Neural cell (in vitro differentiated cells): ENCODE data around the gene ADIPOR2. TPM values are rescaled to one million over a fixed set of nuclear protein-coding genes. Genes with fewer than 3 reads are reported as not detected.

Experiments used
- H2AFZ ChIP-seq: fragments of 200-600, 300-800 bp; sonication (generic), shearing (Covaris generic); 2 replicates; pipeline ENCODE4 v1.6.0; 2014; ENCODE audit warnings: low read depth, mild to moderate bottlenecking, antibody characterized with exemption, low read length, moderate library complexity
- H3F3A ChIP-seq: fragments of 200-600 bp; shearing (Covaris generic); 2 replicates; pipeline ENCODE4 v1.6.1; 2016; ENCODE audit warnings: mild to moderate bottlenecking, moderate library complexity, mixed read lengths, antibody characterized with exemption, low read length; ENCODE audit not compliant: insufficient read depth, poor library complexity, severe bottlenecking
- H3K27ac ChIP-seq: fragments of 200-600, 300-800 bp; sonication (generic), shearing (Covaris generic); 2 replicates; pipeline ENCODE4 v1.5.1; 2014; ENCODE audit warnings: mild to moderate bottlenecking, low read length, moderate library complexity
- H3K27me3 ChIP-seq: fragments of 300-800, 200-600 bp; sonication (generic), shearing (Covaris generic); 2 replicates; pipeline ENCODE4 v1.6.0; 2014; ENCODE audit warnings: mild to moderate bottlenecking, low read depth, low read length, moderate library complexity; ENCODE audit not compliant: insufficient read depth
- H3K36me3 ChIP-seq: fragments of 300-800, 200-600 bp; sonication (generic), shearing (Covaris generic); 2 replicates; pipeline ENCODE4 v1.5.1; 2014; ENCODE audit warnings: mild to moderate bottlenecking, antibody characterized with exemption, low read length, moderate library complexity; ENCODE audit not compliant: insufficient read depth
- H3K4me2 ChIP-seq: fragments of 300-800, 200-600 bp; sonication (generic), shearing (Covaris generic); 2 replicates; pipeline ENCODE4 v1.6.0; 2014; ENCODE audit warnings: mild to moderate bottlenecking, low read length
- H3K4me3 ChIP-seq: fragments of 300-800, 200-600 bp; sonication (generic), shearing (Covaris generic); 2 replicates; pipeline ENCODE4 v1.5.1; 2014; ENCODE audit warnings: mild to moderate bottlenecking, low read length, moderate library complexity
- H3K79me2 ChIP-seq: fragments of 200-600 bp; shearing (Covaris generic); replicated peaks from 2 replicates; pipeline ENCODE4 v1.6.0; 2014; ENCODE audit warnings: mild to moderate bottlenecking, low read length, moderate library complexity; ENCODE audit not compliant: insufficient read depth
- H3K9ac ChIP-seq: fragments of 300-800, 200-600 bp; sonication (generic), shearing (Covaris generic); 2 replicates; pipeline ENCODE4 v1.6.1; 2016; ENCODE audit warnings: mild to moderate bottlenecking, low read length, mixed read lengths
- H3K9me2 ChIP-seq: fragments of 200-600 bp; shearing (Covaris generic); 2 replicates; pipeline ENCODE4 v1.6.1; 2016; ENCODE audit warnings: mild to moderate bottlenecking, low read length, mixed read lengths; ENCODE audit not compliant: insufficient read depth
- H3K9me3 ChIP-seq: fragments of 200-600, 300-800 bp; sonication (generic), shearing (Covaris generic); 2 replicates; pipeline ENCODE4 v1.6.1; 2016; ENCODE audit warnings: mild to moderate bottlenecking, mixed run types, low read length, moderate library complexity, mixed read lengths
- H4K20me1 ChIP-seq: fragments of 200-600 bp; shearing (Covaris generic); 2 replicates; pipeline ENCODE4 v1.6.1; 2016; ENCODE audit warnings: mild to moderate bottlenecking, mixed run types; ENCODE audit not compliant: insufficient read depth
- EP300 ChIP-seq: fragments of 450-650 bp; conservative IDR thresholded peaks from 2 replicates; pipeline ENCODE4 v1.6.1; 2014; ENCODE audit warnings: antibody characterized with exemption, mild to moderate bottlenecking, moderate library complexity; ENCODE audit not compliant: poor library complexity, severe bottlenecking
- EZH2 ChIP-seq: fragments of 200-600, 300-800 bp; shearing (Covaris generic), sonication (generic); IDR thresholded peaks from 2 replicates; pipeline ENCODE4 v1.6.1; 2014; ENCODE audit warnings: antibody characterized with exemption, low read length, borderline replicate concordance, mild to moderate bottlenecking; ENCODE audit not compliant: insufficient read depth, poor library complexity, severe bottlenecking
- MXI1 ChIP-seq: fragments of 450-650 bp; conservative IDR thresholded peaks from 2 replicates; pipeline ENCODE4 v1.6.1; 2014; ENCODE audit warnings: antibody characterized with exemption, mild to moderate bottlenecking; ENCODE audit not compliant: poor library complexity, severe bottlenecking
- POLR2AphosphoS5 ChIP-seq: IDR thresholded peaks from 2 replicates; pipeline ENCODE4 v1.6.1; 2012
- RAD21 ChIP-seq: fragments of 450-650 bp; conservative IDR thresholded peaks from 2 replicates; pipeline ENCODE4 v1.6.1; 2014; ENCODE audit warnings: antibody characterized with exemption, mild to moderate bottlenecking, moderate library complexity
- SMC3 ChIP-seq: fragments of 450-650 bp; conservative IDR thresholded peaks from 2 replicates; pipeline ENCODE4 v1.6.1; 2014; ENCODE audit warnings: antibody characterized with exemption, mild to moderate bottlenecking, moderate library complexity; ENCODE audit not compliant: poor library complexity
- TAF1 ChIP-seq: IDR thresholded peaks from 2 replicates; pipeline ENCODE4 v1.6.1; 2012; ENCODE audit warnings: low read depth
- polyA plus RNA-seq: library from polyadenylated mRNA; depleted of rRNA; stranded (reverse); fragments of >200 nt; gene quantifications from 2 replicates; pipeline ENCODE4 v1.2.3, GENCODE V29; 2014
- TF ChIP-seq, protein P1 (sequence below): IDR thresholded peaks from 2 replicates; pipeline ENCODE4 v1.6.1; 2012; ENCODE audit warnings: borderline replicate concordance
- TF ChIP-seq, protein P2 (sequence below): fragments of 450-650 bp; IDR thresholded peaks from 2 replicates; pipeline ENCODE4 v1.5.1; 2014; ENCODE audit warnings: antibody characterized with exemption, mild to moderate bottlenecking, moderate library complexity; ENCODE audit not compliant: poor library complexity, severe bottlenecking

ADIPOR2 gene
- polyA plus RNA-seq, 1 donor from 2014 or later, result 18.5 TPM

- Histone ChIP-seq H3K4me3 (no peak overlapping the region), H3K9ac (no peak overlapping the region), H3K27ac (no peak overlapping the region)
Observed at GRCh38 chr12:1836241-1836803, 145.5 kb downstream of the ADIPOR2 start.

DNA sequence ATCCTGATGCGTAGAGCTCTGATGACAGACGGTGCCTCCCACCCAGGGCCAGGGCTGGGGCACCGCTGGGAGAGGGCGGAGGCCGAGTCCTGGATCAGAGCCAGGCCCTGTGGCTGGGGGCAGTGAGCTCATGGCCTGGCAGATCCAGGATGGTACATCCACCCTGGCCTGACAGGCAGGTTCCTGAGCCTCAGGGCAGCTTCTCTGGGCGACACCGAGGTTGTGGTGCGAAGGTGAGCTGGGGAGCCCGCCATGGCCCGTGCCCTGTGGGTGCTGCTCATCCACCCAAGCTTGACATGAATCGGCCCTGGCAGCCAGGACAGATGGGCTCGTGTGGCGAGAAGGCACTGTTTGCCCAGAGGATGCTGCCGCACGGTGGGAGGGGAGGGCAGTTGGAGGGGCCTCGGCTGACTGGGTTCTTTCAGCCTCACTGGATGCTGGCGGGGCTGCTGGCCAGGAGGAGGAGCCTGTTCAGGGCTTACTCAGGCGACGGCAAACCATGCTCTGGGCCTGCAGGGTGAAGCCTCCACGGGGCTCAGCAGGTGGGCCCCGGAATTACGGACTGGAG lies 146.1 kb downstream of the ADIPOR2 start:
- peaks cover under 1% of the 10 kb centered on the region for H3K27me3 ChIP-seq
- H2AFZ ChIP-seq, result no peak overlapping the region
- H3K9me3 ChIP-seq, result no peaks in the 10 kb centered on the region
- H3K4me3 ChIP-seq, result no peak overlapping the region
- TF ChIP-seq, protein P1, sequence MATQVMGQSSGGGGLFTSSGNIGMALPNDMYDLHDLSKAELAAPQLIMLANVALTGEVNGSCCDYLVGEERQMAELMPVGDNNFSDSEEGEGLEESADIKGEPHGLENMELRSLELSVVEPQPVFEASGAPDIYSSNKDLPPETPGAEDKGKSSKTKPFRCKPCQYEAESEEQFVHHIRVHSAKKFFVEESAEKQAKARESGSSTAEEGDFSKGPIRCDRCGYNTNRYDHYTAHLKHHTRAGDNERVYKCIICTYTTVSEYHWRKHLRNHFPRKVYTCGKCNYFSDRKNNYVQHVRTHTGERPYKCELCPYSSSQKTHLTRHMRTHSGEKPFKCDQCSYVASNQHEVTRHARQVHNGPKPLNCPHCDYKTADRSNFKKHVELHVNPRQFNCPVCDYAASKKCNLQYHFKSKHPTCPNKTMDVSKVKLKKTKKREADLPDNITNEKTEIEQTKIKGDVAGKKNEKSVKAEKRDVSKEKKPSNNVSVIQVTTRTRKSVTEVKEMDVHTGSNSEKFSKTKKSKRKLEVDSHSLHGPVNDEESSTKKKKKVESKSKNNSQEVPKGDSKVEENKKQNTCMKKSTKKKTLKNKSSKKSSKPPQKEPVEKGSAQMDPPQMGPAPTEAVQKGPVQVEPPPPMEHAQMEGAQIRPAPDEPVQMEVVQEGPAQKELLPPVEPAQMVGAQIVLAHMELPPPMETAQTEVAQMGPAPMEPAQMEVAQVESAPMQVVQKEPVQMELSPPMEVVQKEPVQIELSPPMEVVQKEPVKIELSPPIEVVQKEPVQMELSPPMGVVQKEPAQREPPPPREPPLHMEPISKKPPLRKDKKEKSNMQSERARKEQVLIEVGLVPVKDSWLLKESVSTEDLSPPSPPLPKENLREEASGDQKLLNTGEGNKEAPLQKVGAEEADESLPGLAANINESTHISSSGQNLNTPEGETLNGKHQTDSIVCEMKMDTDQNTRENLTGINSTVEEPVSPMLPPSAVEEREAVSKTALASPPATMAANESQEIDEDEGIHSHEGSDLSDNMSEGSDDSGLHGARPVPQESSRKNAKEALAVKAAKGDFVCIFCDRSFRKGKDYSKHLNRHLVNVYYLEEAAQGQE, result no peak
- TF ChIP-seq, protein P2, sequence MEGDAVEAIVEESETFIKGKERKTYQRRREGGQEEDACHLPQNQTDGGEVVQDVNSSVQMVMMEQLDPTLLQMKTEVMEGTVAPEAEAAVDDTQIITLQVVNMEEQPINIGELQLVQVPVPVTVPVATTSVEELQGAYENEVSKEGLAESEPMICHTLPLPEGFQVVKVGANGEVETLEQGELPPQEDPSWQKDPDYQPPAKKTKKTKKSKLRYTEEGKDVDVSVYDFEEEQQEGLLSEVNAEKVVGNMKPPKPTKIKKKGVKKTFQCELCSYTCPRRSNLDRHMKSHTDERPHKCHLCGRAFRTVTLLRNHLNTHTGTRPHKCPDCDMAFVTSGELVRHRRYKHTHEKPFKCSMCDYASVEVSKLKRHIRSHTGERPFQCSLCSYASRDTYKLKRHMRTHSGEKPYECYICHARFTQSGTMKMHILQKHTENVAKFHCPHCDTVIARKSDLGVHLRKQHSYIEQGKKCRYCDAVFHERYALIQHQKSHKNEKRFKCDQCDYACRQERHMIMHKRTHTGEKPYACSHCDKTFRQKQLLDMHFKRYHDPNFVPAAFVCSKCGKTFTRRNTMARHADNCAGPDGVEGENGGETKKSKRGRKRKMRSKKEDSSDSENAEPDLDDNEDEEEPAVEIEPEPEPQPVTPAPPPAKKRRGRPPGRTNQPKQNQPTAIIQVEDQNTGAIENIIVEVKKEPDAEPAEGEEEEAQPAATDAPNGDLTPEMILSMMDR, result no peak
- no peak for TF ChIP-seq EP300
- no peak for TF ChIP-seq SMC3
- TF ChIP-seq MXI1, result no peak
- no peak for TF ChIP-seq POLR2AphosphoS5
- no peak for TF ChIP-seq EZH2
- H3K4me2 ChIP-seq, result no peak overlapping the region
- no peaks in the 10 kb centered on the region for H3K36me3 ChIP-seq
- H3F3A ChIP-seq, result no peaks in the 10 kb centered on the region
- no peaks in the 10 kb centered on the region for H3K79me2 ChIP-seq
- no peak overlapping the region for H3K9ac ChIP-seq
- H4K20me1 ChIP-seq, result no peaks in the 10 kb centered on the region
- H3K9me2 ChIP-seq, result no peaks in the 10 kb centered on the region
- H3K27ac ChIP-seq, result no peak overlapping the region

More at GRCh38 chr12:1836241-1836803, 145.5 kb downstream of the ADIPOR2 start:
- Histone ChIP-seq H3K9me2 (no peaks in the 10 kb centered on the region), H3K36me3 (no peaks in the 10 kb centered on the region), H3K79me2 (no peaks in the 10 kb centered on the region), H2AFZ (no peak overlapping the region), H3F3A (no peaks in the 10 kb centered on the region), H3K9me3 (no peaks in the 10 kb centered on the region), H3K4me2 (no peak overlapping the region), H3K27me3 (peaks cover 7% of the 10 kb centered on the region), H4K20me1 (no peaks in the 10 kb centered on the region)
- TF ChIP-seq EZH2 (no peak), RAD21 (no peak), SMC3 (no peak), MXI1 (no peak), TAF1 (no peak), POLR2AphosphoS5 (no peak), EP300 (no peak)
- TF ChIP-seq, protein P1, result no peak
- TF ChIP-seq, protein P2, result no peak
